CD4-positive, alpha-beta T cell (primary cell): ENCODE data around the gene SFR1. TPM values are rescaled to one million over a fixed set of nuclear protein-coding genes. Genes with fewer than 3 reads are reported as not detected.

Experiments used
- ATAC-seq: fragments of 200-7000 bp; cut with Tn5 transposase; one replicate; pipeline ENCODE4 v1.10.0; 2022; ENCODE audit warnings: mild to moderate bottlenecking; ENCODE audit not compliant: poor library complexity
- CTCF ChIA-PET: fragments of 350-600 bp; sonication (Branson Sonifier 250); formaldehyde crosslinking; loops from one replicate; lab custom pipeline; 2021; ENCODE audit warnings: antibody characterized with exemption, inconsistent platforms; lab: Charles Lee
- POLR2A ChIA-PET: fragments of 350-600 bp; sonication (Branson Sonifier 250); formaldehyde crosslinking; loops from one replicate; lab custom pipeline; 2021; ENCODE audit warnings: antibody characterized with exemption, inconsistent platforms; lab: Charles Lee
- DNase-seq, 14 experiments: peaks; one replicate each; pipeline ENCODE4 v3.0.0-alpha.2; 2013 to 2020; ENCODE audit warnings: mixed read lengths in 2 of 14
- H3K27ac ChIP-seq, 2 donors: one replicate each; pipeline versions ENCODE4 v1.5.1 to v1.7.0; 2013; ENCODE audit warnings: low read length in 2 of 2, low read depth in 1 of 2, mild to moderate bottlenecking in 1 of 2
- H3K27me3 ChIP-seq, 2 experiments: 1 replicate in 1 of 2; 2 replicates in 1 of 2; pipeline versions ENCODE4 v1.6.1 to v1.7.0; 2013; ENCODE audit warnings: low read length in 2 of 2, control low read depth in 1 of 2, mild to moderate bottlenecking in 1 of 2, moderate library complexity in 1 of 2; ENCODE audit not compliant: insufficient read depth in 2 of 2, control insufficient read depth in 1 of 2
- H3K36me3 ChIP-seq: one replicate; pipeline ENCODE4 v1.6.1; 2013; ENCODE audit warnings: low read length, control low read depth; ENCODE audit not compliant: insufficient read depth
- H3K4me1 ChIP-seq: one replicate; pipeline ENCODE4 v1.6.1; 2013; ENCODE audit warnings: low read length, control low read depth; ENCODE audit not compliant: insufficient read depth
- H3K4me3 ChIP-seq: one replicate; pipeline ENCODE4 v1.5.1; 2013; ENCODE audit warnings: mild to moderate bottlenecking, low read length, moderate library complexity
- H3K9me3 ChIP-seq, 2 experiments: 1 replicate in 1 of 2; 2 replicates in 1 of 2; pipeline versions ENCODE4 v1.6.1 to v1.7.0; 2013; ENCODE audit warnings: low read length in 2 of 2, mild to moderate bottlenecking in 2 of 2, control low read depth in 1 of 2, moderate library complexity in 1 of 2; ENCODE audit not compliant: control insufficient read depth in 1 of 2, insufficient read depth in 1 of 2
- H3K27ac Mint-ChIP-seq: one replicate; pipeline ENCODE4 v1.8.0; 2020; ENCODE audit warnings: mixed read lengths
- H3K27me3 Mint-ChIP-seq: one replicate; pipeline ENCODE4 v1.8.0; 2021; ENCODE audit warnings: mixed read lengths
- H3K36me3 Mint-ChIP-seq: one replicate; pipeline ENCODE4 v1.8.0; 2021; ENCODE audit warnings: low read depth, mixed read lengths
- H3K4me1 Mint-ChIP-seq: one replicate; pipeline ENCODE4 v1.8.0; 2021; ENCODE audit warnings: low read depth, mixed read lengths
- H3K4me3 Mint-ChIP-seq: one replicate; pipeline ENCODE4 v1.8.0; 2020; ENCODE audit warnings: mild to moderate bottlenecking, mixed read lengths
- H3K9me3 Mint-ChIP-seq: one replicate; pipeline ENCODE4 v1.8.0; 2020; ENCODE audit warnings: mixed read lengths
- intact Hi-C, 2 experiments: fragments of 100-400 bp; cut with DNase I in 1 of 2; cut with micrococcal nuclease in 1 of 2; formaldehyde crosslinking; loops; one replicate each; pipeline versions ENCODE4 v1.15.1 to v1.9.0; 2023 to 2025; cut with DNase I, micrococcal nuclease
- total RNA-seq, 174 experiments: library from RNA in 2 of 174; stranded (reverse) in 2 of 174; gene quantifications; one replicate each; pipeline ENCODE4 v1.2.3 and lab custom pipeline; 2021 to 2026
- TF ChIP-seq, protein P1 (sequence below): fragments of 200-600 bp; IDR thresholded peaks from one replicate; pipeline ENCODE4 v1.8.0; 2022; ENCODE audit warnings: antibody characterized with exemption, mild to moderate bottlenecking

The SFR1 gene
- total RNA-seq, 2 experiments from 2014 or later = 7.2 to 7.7 TPM

- Histone ChIP-seq H3K9me3 (no peaks in the 10 kb centered on the region), H3K27me3 (no peaks in the 10 kb centered on the region), H3K4me1 (peaks cover 2% of the 10 kb centered on the region), H3K4me3 (no peak overlapping the region), H3K27ac (no peak overlapping the region), H3K36me3 (no peaks in the 10 kb centered on the region)
- POLR2A ChIA-PET = no interaction called here
- H3K36me3 Mint-ChIP-seq = no peaks in the 10 kb centered on the region
- no peaks in the 10 kb centered on the region for H3K9me3 Mint-ChIP-seq
- H3K27ac Mint-ChIP-seq = no peak overlapping the region
- H3K27me3 Mint-ChIP-seq = no peaks in the 10 kb centered on the region
- intact Hi-C loops = no loop called here
- CTCF ChIA-PET = no interaction called here
- no peak for ATAC-seq
- no peak for DNase-seq
- TF ChIP-seq, protein P1, sequence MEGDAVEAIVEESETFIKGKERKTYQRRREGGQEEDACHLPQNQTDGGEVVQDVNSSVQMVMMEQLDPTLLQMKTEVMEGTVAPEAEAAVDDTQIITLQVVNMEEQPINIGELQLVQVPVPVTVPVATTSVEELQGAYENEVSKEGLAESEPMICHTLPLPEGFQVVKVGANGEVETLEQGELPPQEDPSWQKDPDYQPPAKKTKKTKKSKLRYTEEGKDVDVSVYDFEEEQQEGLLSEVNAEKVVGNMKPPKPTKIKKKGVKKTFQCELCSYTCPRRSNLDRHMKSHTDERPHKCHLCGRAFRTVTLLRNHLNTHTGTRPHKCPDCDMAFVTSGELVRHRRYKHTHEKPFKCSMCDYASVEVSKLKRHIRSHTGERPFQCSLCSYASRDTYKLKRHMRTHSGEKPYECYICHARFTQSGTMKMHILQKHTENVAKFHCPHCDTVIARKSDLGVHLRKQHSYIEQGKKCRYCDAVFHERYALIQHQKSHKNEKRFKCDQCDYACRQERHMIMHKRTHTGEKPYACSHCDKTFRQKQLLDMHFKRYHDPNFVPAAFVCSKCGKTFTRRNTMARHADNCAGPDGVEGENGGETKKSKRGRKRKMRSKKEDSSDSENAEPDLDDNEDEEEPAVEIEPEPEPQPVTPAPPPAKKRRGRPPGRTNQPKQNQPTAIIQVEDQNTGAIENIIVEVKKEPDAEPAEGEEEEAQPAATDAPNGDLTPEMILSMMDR = no peak
- H3K4me3 Mint-ChIP-seq = no peak overlapping the region
- no peaks in the 10 kb centered on the region for H3K4me1 Mint-ChIP-seq
These were observed 45.2 kb upstream of the SFR1 start for GRCh38 chr10:104076743-104077160.

GRCh38 chr10:104077247-104077646 is 44.7 kb upstream of the SFR1 start:
- no peak for ATAC-seq
- ChIA-PET CTCF (interaction anchor here (1.2 kb wide), 1 partner anchor 10 kb away, joined by 3 read pairs; no protein-coding TSS in a partner anchor), POLR2A (no interaction called here)
- no peak overlapping the region for H3K4me3 ChIP-seq
- Mint-ChIP-seq H3K36me3 (no peaks in the 10 kb centered on the region), H3K27ac (no peak overlapping the region), H3K4me3 (no peak overlapping the region), H3K27me3 (no peaks in the 10 kb centered on the region), H3K9me3 (no peaks in the 10 kb centered on the region), H3K4me1 (no peaks in the 10 kb centered on the region)
- H3K36me3 ChIP-seq = no peaks in the 10 kb centered on the region
- TF ChIP-seq, protein P1 = no peak
- no peaks in the 10 kb centered on the region for H3K9me3 ChIP-seq
- H3K27me3 ChIP-seq = no peaks in the 10 kb centered on the region
- H3K27ac ChIP-seq = no peak overlapping the region
- intact Hi-C loops = no loop called here
- no peak for DNase-seq
- H3K4me1 ChIP-seq = peaks cover 2% of the 10 kb centered on the region

GRCh38 chr10:104077663-104078151 is 44.3 kb upstream of the SFR1 start:
- no peak overlapping the region for H3K27ac Mint-ChIP-seq
- H3K27me3 ChIP-seq = no peaks in the 10 kb centered on the region
- H3K9me3 Mint-ChIP-seq = no peaks in the 10 kb centered on the region
- intact Hi-C loops = no loop called here
- no peaks in the 10 kb centered on the region for H3K9me3 ChIP-seq
- H3K4me3 ChIP-seq = no peak overlapping the region
- DNase-seq (no peak), ATAC-seq (no peak)
- ChIA-PET CTCF (interaction anchor here (1.2 kb wide), 1 partner anchor 9 kb away, joined by 3 read pairs; no protein-coding TSS in a partner anchor), POLR2A (no interaction called here)
- no peaks in the 10 kb centered on the region for H3K36me3 Mint-ChIP-seq
- no peak overlapping the region for H3K27ac ChIP-seq
- H3K4me1 ChIP-seq = no peaks in the 10 kb centered on the region
- TF ChIP-seq, protein P1 = no peak
- H3K27me3 Mint-ChIP-seq = no peaks in the 10 kb centered on the region
- H3K36me3 ChIP-seq = no peaks in the 10 kb centered on the region
- H3K4me3 Mint-ChIP-seq = no peak overlapping the region
- no peaks in the 10 kb centered on the region for H3K4me1 Mint-ChIP-seq
